OCI-LY7 (cell line): Measurements from ENCODE around the gene MTX3. TPM values are rescaled to one million over a fixed set of nuclear protein-coding genes. Genes with fewer than 3 reads are reported as not detected.

Experiments
- BruUV-seq: library from RNA; stranded (reverse); fragments of 400-500 nt; replicated peaks from 2 replicates; lab custom pipeline; 2021; lab: Mats Ljungman, UMichigan
- CTCF ChIA-PET: fragments of 300-600 bp; sonication (Branson Sonifier 250); formaldehyde crosslinking; loops from one replicate; lab custom pipeline; 2022; ENCODE audit warnings: antibody characterized with exemption; ENCODE audit not compliant: unreplicated experiment; lab: Charles Lee
- POLR2A ChIA-PET: fragments of 300-600 bp; sonication (Branson Sonifier 250); formaldehyde crosslinking; loops from one replicate; lab custom pipeline; 2022; ENCODE audit warnings: antibody characterized with exemption; lab: Charles Lee
- DNase-seq: peaks from one replicate; pipeline ENCODE4 v3.0.0-alpha.2; 2015; ENCODE audit warnings: low spot score
- H2AFZ ChIP-seq: fragments of 200-600 bp; sonication (generic), shearing (Covaris generic); 2 replicates; pipeline ENCODE4 v1.6.1; 2014; ENCODE audit warnings: mild to moderate bottlenecking, antibody characterized with exemption, low read length, moderate library complexity
- H3K27ac ChIP-seq: fragments of 200-600 bp; sonication (generic); 2 replicates; pipeline ENCODE4 v1.5.1; 2014; ENCODE audit warnings: mixed run types, low read depth, mild to moderate bottlenecking, moderate library complexity, low read length, inconsistent platforms; ENCODE audit not compliant: poor library complexity, severe bottlenecking
- H3K36me3 ChIP-seq: fragments of 200-600 bp; sonication (generic); 2 replicates; pipeline ENCODE4 v1.6.1; 2014; ENCODE audit warnings: mild to moderate bottlenecking, antibody characterized with exemption, low read length, moderate library complexity, mixed read lengths; ENCODE audit not compliant: insufficient read depth
- H3K4me1 ChIP-seq: fragments of 200-600 bp; sonication (generic); 2 replicates; pipeline ENCODE4 v1.5.1; 2014; ENCODE audit warnings: mild to moderate bottlenecking, low read length; ENCODE audit not compliant: insufficient read depth, poor library complexity, severe bottlenecking
- H3K4me2 ChIP-seq: fragments of 200-600 bp; sonication (generic); 2 replicates; pipeline ENCODE4 v1.6.1; 2014; ENCODE audit warnings: mild to moderate bottlenecking, low read length
- H3K4me3 ChIP-seq: fragments of 200-600 bp; sonication (generic); 2 replicates; pipeline ENCODE4 v1.5.1; 2014; ENCODE audit warnings: mild to moderate bottlenecking, low read depth, low read length; ENCODE audit not compliant: poor library complexity, severe bottlenecking
- H3K79me2 ChIP-seq: fragments of 200-600 bp; sonication (generic); 2 replicates; pipeline ENCODE4 v1.6.1; 2016; ENCODE audit warnings: low read depth, mild to moderate bottlenecking, low read length, moderate library complexity, mixed read lengths; ENCODE audit not compliant: insufficient read depth
- H3K9me2 ChIP-seq: fragments of 200-600 bp; sonication (generic); 2 replicates; pipeline ENCODE4 v1.6.1; 2016; ENCODE audit warnings: mild to moderate bottlenecking, low read length, mixed read lengths; ENCODE audit not compliant: insufficient read depth
- H3K9me3 ChIP-seq: fragments of 200-600 bp; sonication (generic); 2 replicates; pipeline ENCODE4 v1.6.1; 2014; ENCODE audit warnings: mild to moderate bottlenecking, mixed run types, low read length, mixed read lengths
- H4K20me1 ChIP-seq: fragments of 200-600 bp; sonication (generic); 2 replicates; pipeline ENCODE4 v1.6.1; 2014; ENCODE audit warnings: mild to moderate bottlenecking, antibody characterized with exemption, low read length, moderate library complexity, mixed read lengths; ENCODE audit not compliant: insufficient read depth
- EZH2phosphoT487 ChIP-seq: fragments of 200-600 bp; sonication (generic); IDR thresholded peaks from 2 replicates; pipeline ENCODE4 v1.6.1; 2018; ENCODE audit warnings: low read depth, borderline replicate concordance, mild to moderate bottlenecking, mixed run types, antibody characterized with exemption, low read length, moderate library complexity, mixed read lengths
- intact Hi-C: fragments of 100-400 bp; cut with micrococcal nuclease; formaldehyde crosslinking; loops from one replicate; pipeline ENCODE4 v1.10.0; 2022; ENCODE audit not compliant: unreplicated experiment
- total RNA-seq, 2 experiments: library from RNA; depleted of rRNA in 1 of 2; stranded (reverse); fragments of >200 nt in 1 of 2; shearing (Covaris generic) in 1 of 2; gene quantifications; 2 replicates each; pipeline ENCODE4 v1.2.3, GENCODE V29; 2014 to 2022
- TF ChIP-seq, protein P1 (sequence below): fragments of 200-600 bp; sonication (generic); conservative IDR thresholded peaks from 2 replicates; pipeline ENCODE4 v1.5.1; 2014; ENCODE audit warnings: mild to moderate bottlenecking, antibody characterized with exemption, low read length, moderate library complexity, mixed read lengths

Gene MTX3
- total RNA-seq, 2 experiments from 2014 or later = 26.0 to 53.6 TPM

DNA sequence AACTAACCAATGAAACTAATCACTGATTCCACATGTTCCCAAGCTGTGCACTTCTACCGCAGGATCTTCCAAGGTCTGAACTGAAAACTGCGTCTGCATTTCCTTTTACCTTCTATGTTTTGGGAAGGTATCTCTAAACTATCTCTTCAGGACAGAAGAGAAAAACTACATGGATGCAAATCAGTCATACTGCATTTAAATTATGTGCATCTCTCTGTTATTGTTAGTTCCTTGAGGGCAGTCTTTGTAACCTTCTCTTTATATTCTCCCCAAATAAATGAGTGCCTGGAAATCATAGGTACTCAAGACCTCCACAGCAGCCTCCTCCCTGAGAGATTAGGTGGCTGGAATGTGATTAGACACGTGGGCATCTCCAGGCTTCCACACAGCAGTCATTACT, 17.1 kb downstream of the MTX3 start:
- no peak overlapping the region for H2AFZ ChIP-seq
- ChIA-PET CTCF (no interaction called here), POLR2A (interaction anchor here (1.1 to 1.3 kb wide), 2 partner anchors 12 to 86 kb away, joined by 3 to 4 read pairs; no protein-coding TSS in a partner anchor)
- no peak for TF ChIP-seq EZH2phosphoT487
- TF ChIP-seq, protein P1, sequence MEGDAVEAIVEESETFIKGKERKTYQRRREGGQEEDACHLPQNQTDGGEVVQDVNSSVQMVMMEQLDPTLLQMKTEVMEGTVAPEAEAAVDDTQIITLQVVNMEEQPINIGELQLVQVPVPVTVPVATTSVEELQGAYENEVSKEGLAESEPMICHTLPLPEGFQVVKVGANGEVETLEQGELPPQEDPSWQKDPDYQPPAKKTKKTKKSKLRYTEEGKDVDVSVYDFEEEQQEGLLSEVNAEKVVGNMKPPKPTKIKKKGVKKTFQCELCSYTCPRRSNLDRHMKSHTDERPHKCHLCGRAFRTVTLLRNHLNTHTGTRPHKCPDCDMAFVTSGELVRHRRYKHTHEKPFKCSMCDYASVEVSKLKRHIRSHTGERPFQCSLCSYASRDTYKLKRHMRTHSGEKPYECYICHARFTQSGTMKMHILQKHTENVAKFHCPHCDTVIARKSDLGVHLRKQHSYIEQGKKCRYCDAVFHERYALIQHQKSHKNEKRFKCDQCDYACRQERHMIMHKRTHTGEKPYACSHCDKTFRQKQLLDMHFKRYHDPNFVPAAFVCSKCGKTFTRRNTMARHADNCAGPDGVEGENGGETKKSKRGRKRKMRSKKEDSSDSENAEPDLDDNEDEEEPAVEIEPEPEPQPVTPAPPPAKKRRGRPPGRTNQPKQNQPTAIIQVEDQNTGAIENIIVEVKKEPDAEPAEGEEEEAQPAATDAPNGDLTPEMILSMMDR = no peak
- H4K20me1 ChIP-seq = no peaks in the 10 kb centered on the region
- peaks cover 4% of the 10 kb centered on the region for H3K4me1 ChIP-seq
- no peaks in the 10 kb centered on the region for H3K9me2 ChIP-seq
- peaks cover 42% of the 10 kb centered on the region for H3K36me3 ChIP-seq
- H3K9me3 ChIP-seq = no peaks in the 10 kb centered on the region
- DNase-seq = no peak
- intact Hi-C loops = no loop called here
- H3K27ac ChIP-seq = no peak overlapping the region
- H3K4me2 ChIP-seq = no peak overlapping the region
- H3K79me2 ChIP-seq = 0 out of 2 replicates have a peak, but pooled peaks cover 4% of the 10 kb centered on the region
- H3K4me3 ChIP-seq = no peak overlapping the region
- no TSS peak for BruUV-seq

DNA sequence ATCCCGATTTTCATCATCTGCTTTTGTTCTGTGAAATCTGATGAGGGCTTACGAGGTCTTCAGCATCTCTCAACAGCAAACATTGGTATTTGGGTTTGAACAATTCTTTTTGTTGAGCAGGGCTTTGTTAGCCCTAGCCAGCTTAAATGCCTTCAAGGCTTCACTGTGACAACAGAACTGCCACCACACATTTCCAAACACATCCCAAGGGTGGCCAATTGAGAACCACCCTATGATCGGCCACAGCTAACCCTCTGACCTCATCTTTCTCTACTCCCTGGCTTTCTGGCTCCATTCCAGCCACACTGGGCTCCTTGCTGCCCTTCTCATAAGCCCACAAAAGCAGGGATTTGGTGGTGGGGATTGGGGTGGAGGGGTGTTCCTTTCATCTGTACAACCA, 17.6 kb downstream of the MTX3 start:
- H3K9me2 ChIP-seq = no peaks in the 10 kb centered on the region
- peaks cover 37% of the 10 kb centered on the region for H3K36me3 ChIP-seq
- intact Hi-C loops = no loop called here
- ChIA-PET CTCF (no interaction called here), POLR2A (interaction anchor here (0.8 kb wide), 1 partner anchor 11 kb away, joined by 3 read pairs; no protein-coding TSS in a partner anchor)
- no peak for TF ChIP-seq EZH2phosphoT487
- TF ChIP-seq, protein P1 = no peak
- no peak overlapping the region for H3K4me2 ChIP-seq
- no peak overlapping the region for H3K4me3 ChIP-seq
- no peak for DNase-seq
- BruUV-seq = no TSS peak
- H3K79me2 ChIP-seq = no peaks in the 10 kb centered on the region
- no peaks in the 10 kb centered on the region for H3K4me1 ChIP-seq
- H4K20me1 ChIP-seq = no peaks in the 10 kb centered on the region
- no peak overlapping the region for H3K27ac ChIP-seq
- H3K9me3 ChIP-seq = no peaks in the 10 kb centered on the region
- no peak overlapping the region for H2AFZ ChIP-seq

DNA sequence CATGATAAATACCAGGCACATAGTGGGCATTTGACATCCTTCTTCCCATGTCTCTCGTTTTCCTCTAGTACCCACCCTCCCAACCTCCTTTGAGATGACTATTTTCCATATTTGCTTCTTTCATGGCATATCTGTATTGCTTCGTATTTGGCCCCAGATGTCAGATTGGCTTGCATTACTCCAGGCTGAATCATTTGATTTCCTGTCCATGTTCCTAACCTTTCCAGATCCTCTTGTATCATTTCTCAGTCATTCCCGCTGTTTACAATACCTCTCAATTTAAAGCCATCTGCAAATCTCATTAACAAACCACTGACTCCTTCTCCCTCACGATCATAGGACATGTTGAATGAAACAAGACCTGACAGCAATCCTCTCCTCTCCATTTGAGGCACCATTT, 19.9 kb downstream of the MTX3 start:
- ChIA-PET CTCF (no interaction called here), POLR2A (interaction anchor here (0.5 to 2.1 kb wide), 3 partner anchors 10 to 20 kb away, joined by 3 to 15 read pairs (median 4); no protein-coding TSS in a partner anchor)
- Histone ChIP-seq H3K27ac (no peak overlapping the region), H3K9me2 (no peaks in the 10 kb centered on the region), H2AFZ (no peak overlapping the region), H3K79me2 (no peaks in the 10 kb centered on the region), H3K4me1 (no peaks in the 10 kb centered on the region), H4K20me1 (no peaks in the 10 kb centered on the region), H3K4me2 (no peak overlapping the region), H3K4me3 (no peak overlapping the region), H3K36me3 (peaks cover 15% of the 10 kb centered on the region), H3K9me3 (no peaks in the 10 kb centered on the region)
- BruUV-seq = no TSS peak
- no peak for TF ChIP-seq EZH2phosphoT487
- TF ChIP-seq, protein P1 = no peak
- intact Hi-C loops = no loop called here
- no peak for DNase-seq
